ENCODE data around the gene TRAPPC5.

- no peak for TF ChIP-seq CTCF (IDR thresholded peaks at IDR 0.05; ENCODE audit: insufficient read depth, low read length)
- no peak for TF ChIP-seq POLR2AphosphoS5 (IDR thresholded peaks at IDR 0.05; ENCODE audit: low read depth)
- TF ChIP-seq SPI1 (IDR thresholded peaks at IDR 0.05; ENCODE audit: borderline replicate concordance, low read depth) = no peak
Observed at GRCh38 chr19:7732045-7732444, 51.4 kb downstream of the TRAPPC5 start, which contains the start of gene CLEC4G.
